Measurements from ENCODE around the gene FLYWCH2.

- TF ChIP-seq CTCF (IDR thresholded peaks at IDR 0.05 in 8 of 11, conservative IDR thresholded peaks at IDR 0.05 in 3 of 11) (no peak), POLR2A (IDR thresholded peaks at IDR 0.05) (no peak), POLR2AphosphoS5 (IDR thresholded peaks at IDR 0.05) (no peak)
These were observed 30.1 kb upstream of the FLYWCH2 start for GRCh38 chr16:2852731-2853507.
